ENCODE measurements around the gene CACNG7.

GRCh38 chr19:53908935-53909415 lies at the start of gene CACNG7:
- TF ChIP-seq EZH2 (IDR thresholded peaks at IDR 0.05; ENCODE audit: borderline replicate concordance, low read depth, low read length, severe bottlenecking) (no peak), CTCF (IDR thresholded peaks at IDR 0.05; ENCODE audit: borderline replicate concordance, extremely low read depth, low read length, poor library complexity, severe bottlenecking) (no peak)
